Activated naive CD8-positive, alpha-beta T cell treated with anti-CD3 and anti-CD28 coated beads, Interleukin-2, amount 50 U/mL, for 16 hours (primary cell): ENCODE results near the gene SMAP1.

Experiments
- DNase-seq: peaks from one replicate; pipeline ENCODE4 v3.0.0-alpha.2; 2020; ENCODE audit warnings: low read depth, low spot score

SMAP1 gene

DNA sequence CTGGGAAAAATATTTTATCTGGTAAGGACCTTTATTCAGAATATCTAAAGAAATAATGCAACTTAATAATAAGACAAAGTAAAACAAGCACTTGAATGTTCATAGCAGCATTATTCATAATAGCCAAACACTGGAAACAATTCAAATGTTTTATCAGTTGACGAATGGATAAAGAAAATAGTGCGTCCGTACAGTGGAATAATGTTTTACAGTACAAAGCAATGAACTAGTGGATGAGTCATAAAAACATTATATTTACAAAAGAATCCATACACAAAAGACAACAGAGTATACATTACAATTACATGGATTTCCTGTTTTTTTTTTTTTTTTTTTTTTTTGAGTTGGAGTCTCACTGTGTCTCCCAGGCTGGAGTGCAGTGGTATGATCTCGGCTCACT lies 12.7 kb downstream of the SMAP1 start:
- no peak for DNase-seq

DNA sequence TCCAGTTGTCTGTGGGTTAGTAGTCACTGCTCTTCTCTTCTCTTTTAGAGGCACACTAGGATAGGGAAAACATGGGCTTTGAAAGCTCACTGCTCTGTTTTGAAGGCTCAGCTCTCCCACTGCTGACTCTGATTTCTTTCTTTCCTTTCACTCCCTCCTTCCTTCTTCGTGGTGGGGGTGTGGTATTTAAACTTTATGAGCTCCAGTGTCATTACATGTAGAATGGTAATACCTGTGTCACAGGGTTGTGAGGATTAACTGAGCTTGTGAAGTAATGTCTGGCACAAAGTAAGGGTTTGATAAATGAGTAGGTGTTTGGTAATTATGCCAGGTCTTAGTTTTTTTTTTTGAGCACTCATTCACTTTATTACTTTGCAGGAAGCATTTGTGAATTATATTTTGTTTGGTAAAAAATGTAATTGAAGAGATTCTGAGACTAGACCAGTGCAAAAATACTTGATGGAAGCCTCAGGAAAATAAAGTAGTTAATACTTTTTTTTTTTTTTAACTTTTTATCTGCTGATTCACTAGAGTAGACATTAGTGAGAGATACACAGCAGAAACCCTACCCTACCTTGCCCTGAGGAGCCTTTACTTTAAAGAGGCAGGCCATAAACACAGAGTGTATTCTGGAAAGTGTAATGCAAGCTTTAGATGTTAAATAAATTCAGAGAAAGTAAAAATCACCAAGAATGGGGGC lies 17.3 kb downstream of the SMAP1 start:
- no peak for DNase-seq

DNA sequence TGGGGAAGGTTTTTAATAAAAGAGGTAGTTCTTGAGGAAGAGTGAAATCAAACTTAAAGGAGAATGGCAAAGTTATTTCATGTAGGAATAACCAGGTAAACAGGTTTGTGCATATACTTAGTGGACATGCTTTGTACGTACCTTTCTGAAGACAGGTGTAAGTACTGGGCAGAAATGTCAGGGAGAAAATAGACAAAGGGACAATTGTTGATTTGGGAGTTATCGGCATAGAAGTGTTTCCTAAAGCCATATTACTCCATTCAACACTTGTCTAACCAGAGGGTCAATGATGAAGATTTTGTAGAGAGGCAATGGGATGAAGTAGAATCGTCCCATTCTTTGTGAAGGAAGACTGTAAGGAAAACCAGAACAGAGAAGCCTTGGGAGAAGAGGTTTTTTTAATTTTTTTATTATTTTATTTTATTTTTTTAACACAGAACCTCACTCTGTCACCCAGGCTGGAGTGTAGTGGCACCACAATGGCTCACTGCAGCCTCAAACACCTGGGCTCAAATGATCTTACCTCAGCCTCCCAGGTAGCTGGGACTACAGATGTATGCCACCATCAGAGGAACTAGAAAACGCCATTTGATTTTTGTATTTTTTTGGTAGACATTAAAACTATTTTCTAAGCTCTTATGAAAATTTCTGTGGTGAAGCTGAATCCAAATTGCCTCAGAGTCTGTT lies 18.0 kb downstream of the SMAP1 start:
- DNase-seq: no peak

DNA sequence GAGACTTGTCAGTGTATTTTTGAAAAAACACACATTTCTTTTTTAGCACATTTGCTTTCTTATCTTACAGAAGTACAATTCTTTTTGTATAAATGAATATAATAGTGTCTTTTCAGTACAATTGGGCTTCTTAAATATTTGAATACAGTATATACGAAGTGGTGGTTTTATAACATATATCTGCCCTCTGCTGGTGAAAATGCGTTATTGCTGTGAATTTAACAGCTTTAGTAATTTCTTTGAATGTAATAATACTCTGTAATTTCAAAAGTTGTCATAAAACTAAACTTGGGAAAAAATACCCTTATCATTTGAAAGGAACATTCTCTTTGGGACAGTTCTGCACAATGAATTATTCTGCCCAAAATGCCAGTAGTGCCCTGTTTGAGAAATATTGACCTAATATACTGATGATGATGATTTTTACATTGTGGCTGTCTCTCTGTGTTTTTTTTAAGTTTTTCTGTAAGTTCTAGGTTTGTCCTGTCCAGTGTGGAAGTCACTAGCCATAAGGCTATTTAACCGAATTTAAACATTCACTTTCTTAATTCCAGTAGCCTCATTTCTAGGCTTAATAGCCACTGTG lies 19.0 kb downstream of the SMAP1 start:
- DNase-seq: no peak

DNA sequence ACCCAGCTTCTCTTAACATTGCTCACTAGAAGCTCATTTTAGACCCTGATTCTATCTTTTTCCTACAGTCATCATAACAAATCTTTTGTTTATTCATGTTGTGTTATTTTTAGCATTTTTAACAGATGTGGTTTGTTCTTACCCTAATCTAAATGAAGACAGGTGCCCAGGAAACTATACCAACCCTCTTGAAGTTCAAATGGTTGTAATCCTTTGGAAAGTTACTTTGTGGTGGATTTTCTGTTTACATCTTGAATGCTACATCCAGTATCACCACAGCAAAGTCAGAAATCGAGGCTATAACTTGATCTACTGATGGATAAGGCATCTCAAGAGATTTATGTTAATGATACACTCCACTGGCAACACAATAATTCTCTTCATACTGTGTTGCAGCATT lies 26.2 kb downstream of the SMAP1 start:
- no peak for DNase-seq

DNA sequence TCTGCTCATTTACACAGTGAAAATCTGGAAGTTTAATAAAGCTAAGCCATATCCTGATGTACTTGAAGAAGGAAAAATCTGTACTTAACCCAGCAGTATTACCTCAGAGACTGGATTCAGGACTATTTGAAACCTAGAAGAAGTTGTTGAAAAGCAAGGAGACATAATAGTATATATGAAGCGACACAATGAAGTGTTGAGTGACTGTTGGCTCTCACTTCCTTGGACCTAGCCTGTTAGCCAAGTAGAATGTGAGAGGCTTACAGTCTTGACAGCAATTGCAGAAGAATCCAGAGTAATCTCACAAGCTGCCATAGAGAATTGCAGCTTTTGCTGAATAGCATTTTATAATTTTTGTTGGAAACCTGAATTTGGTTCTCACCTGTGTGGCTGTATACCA lies 26.7 kb downstream of the SMAP1 start:
- no peak for DNase-seq

DNA sequence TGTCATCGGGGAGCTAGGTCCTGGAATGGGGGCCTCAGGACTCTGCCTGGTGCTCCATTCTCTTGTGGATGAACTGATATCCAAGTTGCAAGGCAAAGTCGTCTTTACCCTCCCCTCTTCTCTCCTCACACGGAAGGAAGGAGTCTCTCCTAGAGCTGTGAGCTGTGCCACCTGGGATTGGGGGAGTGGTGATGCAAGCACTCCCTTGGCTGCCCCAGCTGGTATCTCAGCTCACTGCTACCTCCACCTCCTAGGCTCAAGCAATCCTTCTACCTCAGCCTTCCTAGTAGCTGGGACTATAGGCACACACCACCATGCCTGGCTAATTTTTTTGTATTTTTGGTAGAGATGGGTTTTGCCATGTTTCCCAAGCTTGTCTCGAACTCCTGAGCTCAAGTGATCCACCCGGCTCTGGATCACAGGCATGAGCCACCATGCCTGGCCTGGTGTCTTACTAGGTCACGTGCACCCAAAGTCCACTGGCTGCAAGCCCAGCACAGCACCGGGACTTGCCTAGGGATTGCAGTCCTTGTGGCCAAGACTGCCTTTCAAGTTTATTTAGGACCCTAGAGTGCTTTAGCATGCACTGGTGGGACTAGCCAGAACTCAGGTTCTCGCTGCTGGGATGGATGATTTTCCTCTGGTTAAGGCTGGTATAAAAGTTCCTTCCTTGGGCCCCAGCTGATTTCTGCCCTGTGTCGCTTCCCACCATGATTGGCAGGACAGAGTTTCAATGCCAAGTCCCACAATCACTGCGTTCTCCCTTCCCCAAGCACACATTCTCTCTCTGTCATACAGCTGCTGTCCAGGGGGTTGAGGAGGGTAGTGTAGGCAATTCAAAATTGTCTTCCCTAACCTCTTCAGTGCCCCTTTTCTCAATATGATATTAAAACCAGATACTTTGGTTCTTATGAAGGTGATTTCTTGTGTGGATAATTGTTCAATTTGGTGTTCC lies 33.5 kb downstream of the SMAP1 start:
- no peak for DNase-seq

DNA sequence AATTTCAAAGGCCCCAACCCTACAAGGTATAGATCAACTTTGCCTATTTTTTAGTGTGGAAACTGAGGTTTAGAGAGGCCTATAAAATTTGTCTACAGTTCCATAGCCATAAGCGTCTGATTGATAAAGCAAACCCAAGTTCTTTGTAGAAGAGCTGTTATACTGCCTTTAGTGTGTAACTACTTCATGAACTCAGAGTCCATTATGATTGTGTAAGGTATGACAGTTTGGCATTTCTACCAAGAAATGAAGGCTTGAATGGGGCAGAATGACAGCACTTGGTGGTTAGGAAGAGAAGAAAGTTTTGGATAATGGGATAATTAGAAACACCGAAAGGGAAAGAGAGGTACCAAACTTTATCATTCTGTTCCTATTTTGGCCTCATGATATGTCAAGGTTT lies 38.1 kb downstream of the SMAP1 start:
- DNase-seq: no peak

DNA sequence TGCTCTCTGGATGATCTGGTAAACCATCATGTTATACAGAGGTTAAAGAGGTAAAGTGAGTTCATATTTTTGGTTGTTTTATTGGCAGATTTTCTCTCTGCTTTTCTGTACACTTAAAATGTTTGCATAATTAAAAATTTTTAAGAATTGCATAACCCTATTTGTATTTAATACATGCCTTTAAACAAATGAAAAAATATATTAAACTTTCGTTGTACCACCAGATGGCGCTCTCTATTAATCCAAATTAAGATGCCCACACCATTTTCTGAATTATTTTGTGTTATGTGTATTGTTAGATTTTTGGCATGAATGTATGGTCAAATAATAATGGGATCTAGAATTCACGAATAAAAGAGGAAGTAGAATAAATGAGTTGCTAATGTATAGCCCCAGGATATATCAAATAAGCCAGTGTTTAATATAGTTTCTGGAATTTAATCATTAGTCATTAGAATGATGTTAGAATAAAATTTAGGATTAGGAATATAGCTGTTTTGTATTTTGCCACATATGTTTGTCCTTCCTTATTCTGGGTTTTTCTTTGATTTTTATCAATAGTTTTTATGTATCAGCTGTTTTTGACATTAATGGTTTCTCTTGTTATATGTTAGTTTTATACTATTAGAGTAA lies 38.9 kb downstream of the SMAP1 start:
- no peak for DNase-seq

DNA sequence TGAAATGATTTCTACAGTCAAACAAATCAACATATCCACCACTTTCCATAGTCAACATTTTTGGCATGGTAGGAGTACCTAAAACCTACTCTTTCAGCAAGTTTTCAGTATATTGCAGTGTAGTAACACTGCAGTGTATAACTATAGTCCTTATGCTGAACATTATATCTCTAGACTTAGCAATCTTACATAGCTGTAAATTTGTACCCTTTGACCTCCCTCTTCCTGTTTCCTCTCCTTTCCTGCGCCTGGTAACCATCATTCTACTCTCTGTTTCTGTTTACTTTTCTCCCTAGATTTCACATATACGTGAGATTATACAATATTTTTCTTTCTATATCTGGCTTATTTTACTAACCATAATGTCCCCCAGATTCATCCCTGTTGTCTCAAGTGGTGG lies 40.2 kb downstream of the SMAP1 start:
- DNase-seq: no peak

DNA sequence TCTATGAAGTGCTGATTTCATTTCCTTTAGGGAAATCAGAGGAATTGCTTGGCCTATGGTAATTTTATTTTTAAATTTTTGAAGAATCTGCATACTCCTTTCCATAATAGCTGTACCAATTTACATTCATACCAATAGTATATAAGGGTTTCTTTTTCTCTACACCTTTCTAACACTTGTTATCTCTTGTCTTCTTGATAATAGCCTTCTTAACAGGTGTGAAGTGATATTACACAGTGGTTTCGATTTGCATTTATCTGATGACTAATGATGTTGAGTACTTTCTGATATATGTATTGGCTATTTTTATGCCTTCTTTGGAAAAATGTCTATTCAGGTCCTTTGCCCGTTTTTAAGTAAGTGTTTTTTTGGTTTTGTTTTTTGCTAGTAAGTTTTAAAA lies 40.8 kb downstream of the SMAP1 start:
- DNase-seq: no peak

DNA sequence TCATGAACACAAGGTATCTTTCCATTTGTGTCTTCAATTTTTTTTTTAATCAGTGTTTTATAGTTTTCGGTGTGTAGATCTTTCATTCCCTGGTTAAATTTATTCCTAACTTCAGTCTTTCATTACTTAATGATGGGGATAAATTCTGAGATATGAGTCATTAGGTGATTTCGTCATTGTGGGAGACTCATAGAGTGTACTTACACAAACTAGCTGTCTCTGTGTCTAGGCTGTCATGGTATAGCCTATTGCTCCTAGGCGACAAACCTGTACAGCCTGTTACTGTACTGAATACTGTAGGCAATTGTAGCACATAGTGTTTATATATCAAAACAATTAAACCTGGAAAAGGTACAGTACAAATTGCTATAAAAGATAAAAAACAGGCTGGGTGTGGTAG lies 42.1 kb downstream of the SMAP1 start:
- no peak for DNase-seq

DNA sequence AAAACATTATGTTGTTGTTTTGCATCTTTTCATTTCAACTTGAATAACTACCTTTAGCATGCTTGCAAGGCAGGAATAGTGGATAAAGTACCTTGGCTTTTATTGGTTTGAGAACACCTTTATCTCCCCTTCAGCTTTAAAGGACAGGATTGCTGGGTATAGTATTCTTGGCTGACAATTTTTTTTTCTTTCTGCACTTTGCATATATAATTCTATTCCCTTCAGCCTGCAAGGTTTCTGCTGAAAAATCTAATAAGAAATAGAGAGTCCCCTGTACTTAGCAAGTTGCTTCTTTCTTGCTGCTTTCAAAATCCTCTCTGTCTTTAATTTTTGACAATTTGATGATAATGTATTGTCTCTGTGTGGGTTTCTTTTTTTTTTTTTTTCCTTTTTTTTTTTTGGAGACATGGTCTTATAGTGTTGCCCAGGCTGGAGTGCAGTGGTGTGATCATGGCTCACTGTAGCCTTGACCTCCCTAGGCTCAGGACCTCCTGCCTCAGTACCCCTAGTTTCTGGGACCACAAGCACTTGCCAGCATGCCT lies 47.1 kb downstream of the SMAP1 start:
- no peak for DNase-seq

DNA sequence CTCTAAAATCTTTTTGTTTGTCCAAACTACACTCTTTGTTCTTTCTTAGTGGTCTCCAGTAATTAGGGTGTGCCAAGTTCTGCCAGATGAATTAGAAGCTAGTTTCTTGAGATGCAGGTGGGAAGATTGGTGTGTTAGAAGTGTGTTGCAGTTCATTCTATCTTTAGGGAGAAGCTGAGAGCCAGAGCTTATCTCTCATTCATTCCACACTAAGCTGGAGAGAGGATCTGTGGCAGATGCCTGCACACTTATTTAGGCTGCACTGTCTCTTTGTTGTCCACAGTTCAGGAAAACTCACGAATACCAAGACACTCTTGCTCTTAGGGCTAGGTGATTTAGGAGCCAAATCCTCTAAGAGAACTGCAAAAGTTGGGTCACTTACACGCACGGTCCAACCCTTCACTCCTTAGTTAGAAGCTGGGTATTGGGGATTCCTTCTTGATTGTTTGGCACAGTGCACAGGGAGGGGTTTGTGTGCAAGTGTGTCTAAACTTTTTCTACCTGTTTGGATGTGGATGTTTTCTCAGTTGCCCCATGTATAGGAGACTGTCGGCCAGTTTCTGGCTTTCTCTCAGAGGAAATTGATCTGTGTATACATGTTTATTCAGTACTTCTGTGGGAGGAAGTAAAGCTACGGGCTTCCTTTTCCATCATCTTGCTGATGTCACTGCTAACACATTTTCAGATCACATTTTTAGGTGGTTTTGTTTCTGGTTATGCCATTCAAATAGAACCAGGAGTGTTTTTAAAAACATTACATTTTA lies 49.5 kb downstream of the SMAP1 start:
- no peak for DNase-seq

DNA sequence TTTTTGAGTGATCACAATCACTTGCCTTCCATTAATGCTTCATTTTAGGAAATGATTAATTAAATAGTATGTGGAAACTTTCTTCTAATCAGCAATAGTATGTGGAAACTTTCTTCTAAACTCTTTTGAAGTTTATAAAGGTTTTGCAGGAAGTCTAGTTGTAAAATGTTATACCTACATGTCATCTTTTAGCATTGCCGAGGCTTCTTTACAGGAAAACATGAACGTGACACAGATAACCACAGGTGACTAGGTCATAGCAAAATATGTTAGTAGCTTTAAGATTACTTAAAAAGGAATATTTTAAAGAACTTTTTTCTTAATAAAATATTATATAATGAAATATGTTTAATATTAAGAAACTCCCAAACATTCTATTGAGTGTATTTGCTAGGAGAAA lies 56.8 kb downstream of the SMAP1 start:
- DNase-seq: no peak

DNA sequence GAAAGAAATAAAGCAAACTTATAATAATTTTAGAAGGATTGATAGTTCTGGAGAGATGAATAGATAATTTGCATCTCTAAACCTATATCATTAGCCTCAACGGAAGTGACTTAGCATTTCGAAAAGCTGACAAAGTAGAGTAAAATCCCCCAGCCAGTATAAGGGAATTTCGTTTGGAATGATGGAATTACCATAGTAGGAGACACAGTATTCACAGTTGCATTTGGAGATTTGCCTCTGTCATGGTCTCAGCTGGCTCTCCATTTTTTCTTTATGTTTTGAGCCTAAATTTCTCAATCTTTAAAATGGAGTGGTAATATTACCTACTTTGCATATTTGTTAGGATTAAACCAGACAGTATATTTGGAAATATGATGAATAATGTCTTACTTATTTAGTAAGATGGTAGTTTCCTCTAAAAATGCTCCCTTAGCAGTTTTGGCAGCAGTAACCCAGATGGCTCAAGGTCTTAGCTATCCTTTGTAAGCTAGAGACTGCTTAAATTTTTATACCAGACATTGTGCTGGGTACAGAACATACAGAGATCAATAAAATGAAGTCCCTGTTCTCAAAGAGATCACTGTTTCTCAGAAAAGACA lies 58.2 kb downstream of the SMAP1 start:
- no peak for DNase-seq

DNA sequence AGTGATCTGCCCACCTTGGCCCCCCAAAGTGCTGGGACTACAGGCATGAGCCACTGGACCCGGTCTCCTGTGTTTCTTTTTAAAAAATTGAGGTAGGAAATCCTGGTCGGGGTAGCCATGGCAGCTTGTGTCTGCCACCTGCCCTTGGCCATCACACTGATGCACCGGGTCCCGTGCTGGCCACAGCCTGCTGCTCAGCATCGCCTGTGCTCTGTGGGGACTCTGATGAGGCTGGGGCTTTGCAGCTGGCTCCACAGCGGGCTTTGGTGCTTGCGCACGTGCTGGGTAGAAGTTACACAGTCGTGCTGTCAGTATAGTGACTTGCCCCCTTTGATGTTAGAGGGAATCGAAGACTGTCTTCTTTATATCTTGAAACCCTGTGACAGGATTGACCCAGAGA lies 66.7 kb downstream of the SMAP1 start:
- DNase-seq: no peak

DNA sequence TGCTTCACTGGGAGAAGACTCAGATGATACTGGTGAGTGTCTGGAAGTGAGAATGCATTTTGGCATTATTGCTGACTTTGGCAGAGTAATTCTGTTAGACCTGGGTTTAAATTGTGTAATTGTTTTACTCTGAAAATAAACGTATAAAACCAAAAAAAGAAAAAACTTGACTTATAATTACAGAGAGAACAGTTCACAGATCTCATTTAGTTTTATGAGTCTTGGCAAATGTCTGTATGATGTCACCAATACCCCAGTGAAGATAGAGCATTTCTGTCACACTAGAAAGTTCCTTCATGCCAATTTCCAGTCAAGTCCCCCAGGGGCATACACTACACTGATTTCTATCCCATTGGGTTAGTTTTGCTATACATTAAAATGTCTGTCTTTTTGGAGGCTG lies 67.3 kb downstream of the SMAP1 start:
- no peak for DNase-seq

DNA sequence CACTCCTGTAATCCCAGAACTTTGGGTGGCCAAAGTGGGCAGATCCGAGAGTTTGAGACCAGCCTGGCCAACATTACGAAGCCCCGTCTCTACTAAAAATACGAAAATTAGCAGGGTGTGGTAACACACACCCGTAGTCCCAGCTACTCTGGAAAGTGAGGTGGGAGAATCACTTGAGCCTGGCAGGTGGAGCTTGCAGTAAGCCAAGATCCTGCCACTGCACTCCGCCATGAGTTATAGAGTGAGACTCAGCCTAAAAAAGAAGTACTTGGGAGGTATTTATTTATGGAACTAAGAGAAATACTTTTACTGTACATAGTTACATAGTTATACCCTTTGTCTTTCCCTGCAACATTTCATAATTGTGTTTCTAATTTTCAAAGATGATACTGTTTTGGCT lies 67.8 kb downstream of the SMAP1 start:
- no peak for DNase-seq

DNA sequence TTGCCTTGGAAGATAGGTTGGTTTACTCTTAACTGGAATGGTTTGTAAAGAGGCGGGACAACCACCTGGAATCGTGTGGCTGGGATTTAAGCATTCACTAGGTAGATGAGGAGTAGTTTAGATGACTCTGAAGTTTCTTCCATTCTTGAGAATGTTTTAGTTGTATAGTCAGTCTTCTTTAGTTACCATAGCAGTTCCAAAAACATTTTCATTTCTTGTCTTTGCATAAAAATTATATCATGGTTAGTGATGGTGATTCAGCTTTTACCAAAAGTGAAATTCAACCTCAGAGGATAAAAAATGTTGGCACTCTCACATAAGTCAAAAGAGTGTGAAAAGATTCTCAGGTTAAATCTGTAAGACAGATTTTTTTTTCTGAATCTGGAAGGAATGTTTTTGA lies 70.3 kb downstream of the SMAP1 start:
- DNase-seq: no peak
